K562 treated with DMSO at 1 percent for 48 hours (cell line): ENCODE data around the gene POLD3. TPM values are rescaled to one million over a fixed set of nuclear protein-coding genes. Genes with fewer than 3 reads are reported as not detected.

ENCODE experiments used
- total RNA-seq: library from RNA; unstranded; fragments of 300-600 nt; gene quantifications from 2 replicates; pipeline ENCODE4 v1.2.3, GENCODE V29; 2022; ENCODE audit warnings: low replicate concordance; ENCODE audit errors: extremely low read depth

POLD3 gene, protein sequence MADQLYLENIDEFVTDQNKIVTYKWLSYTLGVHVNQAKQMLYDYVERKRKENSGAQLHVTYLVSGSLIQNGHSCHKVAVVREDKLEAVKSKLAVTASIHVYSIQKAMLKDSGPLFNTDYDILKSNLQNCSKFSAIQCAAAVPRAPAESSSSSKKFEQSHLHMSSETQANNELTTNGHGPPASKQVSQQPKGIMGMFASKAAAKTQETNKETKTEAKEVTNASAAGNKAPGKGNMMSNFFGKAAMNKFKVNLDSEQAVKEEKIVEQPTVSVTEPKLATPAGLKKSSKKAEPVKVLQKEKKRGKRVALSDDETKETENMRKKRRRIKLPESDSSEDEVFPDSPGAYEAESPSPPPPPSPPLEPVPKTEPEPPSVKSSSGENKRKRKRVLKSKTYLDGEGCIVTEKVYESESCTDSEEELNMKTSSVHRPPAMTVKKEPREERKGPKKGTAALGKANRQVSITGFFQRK
- not detected in 2 replicates for total RNA-seq

DNA sequence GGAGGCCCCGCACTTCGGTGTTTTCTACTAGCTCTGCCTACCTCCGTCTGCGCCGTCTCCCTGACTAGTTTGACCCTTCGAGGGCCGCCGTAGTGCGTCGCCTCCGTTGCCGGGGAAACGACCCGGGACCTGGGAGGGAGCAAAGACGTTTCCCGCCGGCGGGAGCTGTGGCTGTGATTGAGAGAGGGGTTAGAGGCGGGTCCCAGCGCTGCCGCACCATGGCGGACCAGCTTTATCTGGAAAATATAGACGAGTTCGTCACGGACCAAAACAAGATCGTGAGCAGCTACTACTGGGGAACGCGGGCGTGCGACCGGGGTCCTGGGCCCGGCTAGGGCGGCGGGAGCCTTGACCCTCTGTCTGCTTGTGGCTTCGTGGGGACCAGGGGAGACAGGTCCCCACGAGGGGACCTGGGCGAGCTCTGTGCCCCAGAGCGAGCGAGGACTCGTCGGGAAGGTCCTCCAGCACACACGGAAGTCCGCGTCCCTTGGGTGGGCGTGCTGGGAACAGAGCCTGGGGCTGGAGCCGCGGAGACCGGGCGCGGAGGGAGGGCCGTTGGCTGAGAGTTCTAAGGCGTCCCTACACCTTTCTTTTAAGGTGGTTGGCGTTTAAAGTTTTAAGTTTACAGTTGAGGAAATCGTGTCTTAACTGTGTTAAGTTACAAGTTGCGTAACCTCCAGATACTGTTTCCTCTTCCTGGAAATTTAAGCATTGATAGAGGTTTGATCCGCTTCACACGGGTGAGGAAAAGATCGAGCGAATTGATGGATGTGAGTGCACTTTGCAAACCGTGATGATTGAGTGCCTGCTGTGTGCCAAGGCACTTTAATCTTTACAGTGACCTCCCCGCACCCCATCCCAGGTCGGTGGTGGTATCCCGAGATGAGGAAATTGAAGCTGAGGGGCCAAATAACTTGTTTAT, at the start of gene POLD3:
TSS of gene POLD3 (plus strand) at position 142 of the 922 bp plus-strand sequence. CDS start at position 219, 77 bp downstream.

Other genes with a start within 250 kb of the POLD3 start
- not detected in 2 replicates for gene PGM2L1, start 194.1 kb upstream of the POLD3 start, total RNA-seq
- not detected in 2 replicates for gene KCNE3, start 125.0 kb upstream of the POLD3 start, total RNA-seq
- not detected in 2 replicates for gene LIPT2, start 98.9 kb upstream of the POLD3 start, total RNA-seq
- gene CHRDL2, start 138.8 kb downstream of the POLD3 start, total RNA-seq: not detected in 2 replicates
- gene RNF169, start 156.3 kb downstream of the POLD3 start, total RNA-seq: not detected in 2 replicates